ENCODE data around the gene ERVK3-1.
A peak's percentile ranks its signal among the peaks of the same experiment; 100 is the strongest.
"Not testable (repeated sequence)": the region's sequence is repeated elsewhere in the genome, so short reads cannot be mapped to it uniquely, and the experiment has no call there.

Gene ERVK3-1

DNA sequence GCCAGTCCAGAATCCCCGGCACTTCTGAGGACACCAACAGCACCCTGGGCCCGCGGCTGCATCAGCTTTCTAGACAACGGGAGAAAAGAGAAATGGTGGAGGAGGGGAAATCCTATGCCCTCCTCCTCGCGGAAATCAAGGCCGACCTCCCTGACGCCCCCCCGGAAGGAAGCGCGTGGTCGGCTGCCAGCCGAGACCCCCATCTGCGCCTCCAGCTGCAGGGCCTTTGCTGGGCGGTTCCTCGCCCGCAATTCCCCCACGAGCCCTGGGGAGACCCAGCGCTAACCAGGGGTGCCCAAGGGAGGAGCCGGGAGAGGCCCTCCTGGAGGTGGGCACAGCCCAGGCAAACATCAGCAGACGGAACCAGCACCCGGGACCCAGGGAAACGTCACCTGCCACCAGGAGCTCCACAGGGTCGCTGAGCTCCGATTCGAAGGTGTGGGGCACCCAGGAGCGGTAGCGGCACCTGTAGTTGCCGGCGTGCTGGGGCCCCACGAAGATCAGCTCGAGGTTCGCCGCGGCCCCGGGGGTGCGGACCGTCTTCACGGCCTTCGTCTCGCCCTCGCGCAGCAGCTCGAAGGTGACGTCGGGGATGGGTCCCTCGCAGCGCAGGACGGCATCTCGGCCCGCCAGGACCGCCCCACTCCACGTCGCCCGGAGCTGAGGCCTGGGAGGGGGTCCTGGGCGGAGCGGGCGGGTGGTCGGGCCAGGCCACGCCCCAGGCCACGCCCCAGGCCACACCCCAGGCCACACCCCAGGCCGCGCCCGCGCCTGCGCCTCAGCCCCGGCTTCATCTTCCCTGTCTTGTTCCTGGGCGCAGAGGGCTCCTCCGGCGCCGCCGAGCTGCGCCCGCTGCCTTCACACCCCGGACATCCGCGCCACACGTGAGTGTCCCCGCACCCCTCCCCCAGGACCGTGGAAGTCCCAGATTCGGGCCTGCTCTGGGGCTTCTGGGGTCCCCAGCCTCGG lies 42.1 kb downstream of the ERVK3-1 start:
- DNase-seq (ENCODE audit: low read depth): peak; percentile 79

DNA sequence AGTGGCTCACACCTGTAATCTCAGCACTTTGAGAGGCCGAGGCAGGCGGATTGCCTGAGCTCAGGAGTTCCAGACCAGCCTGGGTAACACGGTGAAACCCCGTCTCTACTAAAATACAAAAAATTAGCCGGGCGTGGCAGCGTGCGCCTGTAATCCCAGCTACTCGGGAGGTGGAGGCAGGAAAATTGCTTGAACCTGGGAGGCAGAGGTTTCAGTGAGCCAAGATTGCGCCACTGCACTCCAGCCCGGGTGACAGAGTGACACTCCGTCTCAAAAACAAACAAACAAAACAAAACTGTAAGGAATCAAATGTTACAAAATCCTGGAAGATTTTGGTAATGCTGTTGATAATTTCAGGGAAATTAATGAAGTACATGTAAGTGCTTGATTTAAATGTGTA lies 42.9 kb downstream of the ERVK3-1 start:
- not testable (repeated sequence) for DNase-seq (ENCODE audit: low read depth)

DNA sequence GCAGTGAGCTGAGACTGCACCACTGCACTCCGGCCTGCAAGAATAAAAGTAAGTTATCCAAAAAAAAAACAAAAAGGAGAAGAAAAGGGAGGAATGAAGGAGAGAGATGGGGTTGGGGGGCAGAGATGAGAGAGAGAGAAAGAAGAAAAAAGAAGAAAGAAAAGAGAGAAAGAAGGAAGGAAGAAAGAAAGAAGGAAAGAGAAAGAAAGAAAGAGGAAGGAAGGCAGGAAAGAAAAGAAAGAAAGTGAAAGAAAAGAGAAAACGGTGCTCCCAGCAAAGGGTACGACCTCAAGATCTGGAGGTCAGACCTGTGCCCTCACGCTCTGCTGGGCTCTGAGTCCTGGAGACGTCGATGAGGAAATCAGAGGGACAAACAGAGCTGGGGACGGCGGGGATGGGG lies 44.4 kb downstream of the ERVK3-1 start:
- no peak for DNase-seq (ENCODE audit: low read depth)

DNA sequence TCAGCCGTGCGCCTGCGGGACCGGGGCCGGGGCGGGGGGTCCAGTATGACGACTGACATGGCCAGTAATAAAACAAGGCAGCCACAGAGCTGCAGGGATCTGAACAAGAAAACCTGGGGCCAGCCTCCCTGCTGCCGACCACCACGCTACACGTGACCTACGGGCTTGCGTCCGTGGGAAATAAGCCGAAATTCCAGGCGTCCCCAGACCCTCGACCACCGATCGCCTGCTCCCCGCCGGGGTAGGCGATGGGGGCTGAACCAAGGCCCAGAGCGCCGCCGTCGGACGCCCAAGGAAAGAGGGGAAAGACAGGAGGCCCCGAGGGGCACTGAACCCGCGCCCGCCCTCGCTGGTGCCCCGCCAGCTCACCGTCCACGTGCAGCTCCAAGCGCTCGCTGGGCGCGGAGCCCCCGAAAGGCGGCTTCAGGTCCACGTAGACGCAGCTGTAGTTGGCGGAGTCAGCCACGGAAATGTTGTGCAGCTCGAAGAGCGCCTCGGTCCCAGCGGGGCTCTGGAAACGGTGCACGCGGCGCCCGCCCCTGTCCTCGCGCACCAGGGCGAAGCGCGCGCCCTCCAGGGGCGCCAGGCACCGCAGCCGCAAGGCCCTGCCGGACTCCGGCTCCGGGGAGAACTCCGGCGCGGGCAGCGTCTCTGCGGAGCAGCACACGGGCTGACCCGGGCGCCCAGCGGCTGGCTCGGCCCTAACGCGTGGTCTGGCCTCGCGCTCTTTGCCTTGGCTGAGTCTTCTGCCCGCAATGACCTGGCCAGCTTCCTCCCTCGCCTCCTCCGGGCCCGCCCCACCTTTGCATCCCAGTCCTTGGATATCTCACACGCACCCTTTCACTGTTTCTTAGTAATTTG lies 45.1 kb downstream of the ERVK3-1 start:
- no peak for DNase-seq (ENCODE audit: low read depth)

DNA sequence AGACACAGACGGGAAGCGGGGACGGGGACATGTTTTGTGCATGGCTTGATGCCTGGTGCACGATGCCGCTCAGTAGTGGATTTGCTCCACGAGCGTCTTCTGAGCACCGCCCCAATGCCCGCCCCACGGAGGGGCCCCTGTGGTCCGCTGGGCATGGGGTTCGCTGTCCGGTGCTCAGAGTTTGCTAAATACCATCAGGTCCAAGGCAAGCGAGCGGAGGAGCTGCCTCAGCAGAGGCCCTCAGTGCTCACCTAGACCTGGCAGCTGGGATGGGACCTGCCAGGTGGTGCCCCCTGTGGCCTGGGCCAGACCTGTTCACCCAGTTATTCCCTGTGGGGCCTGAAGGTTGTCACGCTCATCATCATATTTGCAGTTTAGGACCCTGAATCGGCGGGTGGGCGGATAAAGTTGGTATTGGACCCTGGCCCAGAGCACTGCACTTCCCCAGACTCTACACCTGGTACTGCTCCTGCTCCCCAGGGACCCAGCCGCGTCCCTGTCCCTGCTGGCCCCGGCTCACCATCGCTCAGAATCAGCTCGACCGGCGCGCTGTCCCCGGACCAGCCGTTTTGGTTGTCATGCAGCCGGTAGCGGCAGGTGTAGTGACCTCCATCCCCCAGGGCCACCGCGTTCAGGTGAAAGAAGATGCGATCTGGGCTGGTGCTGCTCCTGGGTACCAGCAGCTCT lies 45.8 kb downstream of the ERVK3-1 start:
- no peak for DNase-seq (ENCODE audit: low read depth)

DNA sequence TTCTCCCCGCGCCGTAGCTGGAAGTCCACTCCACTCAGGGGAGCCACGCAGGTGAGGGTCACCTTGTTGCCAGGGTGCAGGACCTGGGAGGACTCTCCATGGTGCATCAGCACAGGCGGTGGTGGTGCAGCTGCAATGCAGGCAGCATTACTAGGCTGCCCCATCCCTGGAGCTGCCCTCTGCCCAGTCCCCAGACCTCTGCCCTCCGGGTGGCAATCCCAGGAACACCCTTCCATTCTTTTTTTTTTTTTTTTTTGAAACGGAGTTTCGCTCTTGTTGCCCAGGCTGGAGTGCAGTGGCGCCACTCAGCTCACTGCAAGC lies 46.3 kb downstream of the ERVK3-1 start:
- no peak for DNase-seq (ENCODE audit: low read depth)

DNA sequence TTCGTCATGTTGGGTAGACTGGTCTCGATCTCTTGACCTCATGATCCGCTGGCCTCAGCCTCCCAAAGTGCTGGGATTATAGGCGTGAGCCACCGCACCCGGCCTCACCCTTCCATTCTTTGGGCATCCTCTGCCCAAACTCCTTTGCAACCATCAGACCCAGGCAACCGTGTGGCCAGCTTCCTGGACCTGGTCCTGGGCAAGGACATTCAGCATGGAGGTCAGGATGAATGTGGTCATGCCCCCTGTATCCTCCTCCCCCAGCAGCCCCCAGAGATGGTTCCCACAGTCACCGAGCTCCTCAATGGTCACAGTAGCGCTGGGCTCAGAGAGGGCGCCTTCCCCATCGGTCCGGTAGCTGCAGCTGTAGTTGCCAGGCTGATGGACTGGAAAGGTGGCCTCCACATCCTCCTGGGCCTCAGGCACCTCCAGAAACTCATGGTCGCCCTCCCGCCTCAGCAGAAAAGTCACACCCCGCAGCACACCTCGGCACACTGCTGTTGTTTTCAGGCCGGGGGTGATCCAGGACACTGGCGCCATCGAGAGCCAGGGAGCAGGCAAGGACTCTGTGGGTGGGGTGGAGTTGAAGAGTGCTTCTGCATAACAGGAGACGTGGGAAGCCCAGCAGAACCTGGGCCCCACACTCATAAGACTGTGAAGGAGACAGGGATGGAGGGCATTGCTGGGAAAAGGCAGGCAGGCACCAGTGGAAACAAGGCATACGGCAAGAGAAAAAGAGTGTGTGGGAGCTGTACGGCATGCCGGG lies 47.0 kb downstream of the ERVK3-1 start:
- no peak for DNase-seq (ENCODE audit: low read depth)

DNA sequence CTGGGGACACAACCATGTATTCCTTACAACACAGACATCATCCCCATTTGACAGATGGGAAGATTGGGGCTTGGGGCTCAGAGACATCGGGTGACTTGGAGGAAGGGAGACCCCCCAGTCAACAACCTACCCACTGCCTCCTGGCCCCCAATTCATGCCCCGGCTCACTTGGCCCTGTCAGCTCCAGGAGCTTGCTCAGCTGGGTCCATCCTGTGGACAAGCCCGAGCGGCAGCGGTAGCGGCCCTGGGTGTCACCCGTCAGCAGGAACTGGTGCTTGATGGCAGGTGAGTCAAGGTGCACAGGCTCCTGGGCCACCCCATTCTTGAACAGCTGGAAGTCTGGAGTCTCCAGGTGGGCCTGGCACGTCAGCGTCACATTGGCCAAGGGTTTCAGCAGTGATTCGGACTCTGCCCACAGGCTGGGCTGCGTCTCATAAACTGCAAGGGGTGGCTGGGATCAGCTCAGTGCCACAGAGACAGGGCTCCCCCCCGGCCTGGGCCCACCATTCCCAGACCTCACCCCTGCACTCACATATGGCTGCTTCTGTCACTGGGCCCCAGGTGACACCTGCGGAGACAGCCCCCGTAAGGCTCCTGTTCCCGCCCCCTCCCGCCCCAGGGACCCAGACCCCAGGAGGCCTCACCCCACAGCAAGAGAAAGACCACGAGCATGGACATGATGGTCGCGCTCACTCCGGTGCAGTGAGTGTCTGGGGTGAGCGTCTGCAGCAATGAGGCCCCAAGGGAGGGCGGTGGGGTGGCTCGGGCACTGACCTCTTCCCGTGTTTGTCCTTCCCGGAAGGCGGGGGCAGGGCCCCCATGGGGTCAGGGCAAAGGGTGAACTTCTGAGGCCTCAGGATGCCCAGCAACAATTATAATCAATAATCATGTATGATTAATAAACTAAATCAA lies 47.8 kb downstream of the ERVK3-1 start, which contains the start of gene A1BG:
Gene A1BG (minus strand): TSS at position 733 of the 912 bp plus-strand sequence. CDS start 55 bp downstream, at position 678.
- DNase-seq (ENCODE audit: low read depth): no peak

DNA sequence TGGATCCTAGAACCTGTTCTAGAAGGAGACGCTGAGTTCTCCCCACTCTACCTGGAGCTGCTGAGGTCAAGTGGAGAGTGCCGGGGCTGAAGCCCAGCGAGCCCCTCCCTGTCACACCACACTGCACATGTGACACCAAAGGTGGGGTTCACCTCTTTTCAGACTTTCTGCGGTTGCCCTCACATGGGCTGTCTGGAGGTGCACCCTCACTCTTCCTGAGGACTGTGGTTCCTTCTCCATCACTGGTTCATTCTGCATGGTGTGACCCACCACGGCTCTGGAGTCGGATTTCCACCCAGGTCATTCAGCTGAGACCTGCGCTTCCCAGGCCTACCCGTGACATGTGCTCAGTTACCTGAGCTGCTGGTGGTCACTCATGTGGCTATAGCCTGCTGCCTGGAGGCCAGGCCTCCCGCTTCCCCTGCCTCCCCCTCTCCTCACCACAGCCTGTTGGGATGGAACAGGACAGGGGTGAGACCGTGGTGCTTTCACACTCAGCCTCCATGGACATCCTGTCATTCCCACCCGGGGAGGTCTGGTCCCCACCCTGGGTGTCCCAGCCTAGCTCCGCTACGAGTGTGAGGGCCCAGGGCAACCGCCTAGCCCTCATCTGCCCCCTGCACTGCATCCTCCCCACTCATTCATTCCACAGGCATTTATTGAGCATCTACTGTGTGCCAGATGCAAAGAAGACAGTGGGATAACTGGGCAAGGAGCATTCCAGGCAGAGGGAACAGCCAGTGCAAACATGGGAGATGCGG lies 48.7 kb downstream of the ERVK3-1 start:
- DNase-seq (ENCODE audit: low read depth): no peak

DNA sequence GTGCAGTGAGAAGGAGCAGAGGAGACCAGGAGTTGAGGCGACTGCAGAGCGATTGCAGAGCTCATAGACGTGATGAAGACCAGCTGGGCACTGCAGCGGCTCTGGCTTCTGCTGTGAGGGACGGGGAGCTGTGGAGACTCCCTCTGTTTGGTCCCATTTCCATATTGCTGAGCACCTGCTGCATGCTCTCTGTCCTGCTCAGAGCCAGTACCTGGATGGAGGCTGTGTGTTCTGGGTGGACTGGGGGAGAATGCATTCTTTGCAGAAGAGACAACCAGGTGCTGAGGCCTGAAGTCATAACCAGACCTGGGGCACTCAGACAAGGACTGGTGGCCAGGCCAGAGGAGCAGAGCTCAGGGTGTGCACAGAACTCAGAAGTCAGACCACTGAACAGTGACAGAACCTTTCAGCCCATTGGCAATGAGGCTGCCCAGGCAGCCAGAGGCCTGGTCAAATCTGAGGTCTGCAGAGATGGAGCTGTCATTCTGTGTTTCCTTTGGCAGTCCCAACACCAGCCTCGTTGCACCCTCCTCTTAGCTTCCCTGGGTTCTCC lies 49.4 kb downstream of the ERVK3-1 start:
- DNase-seq (ENCODE audit: low read depth): no peak

DNA sequence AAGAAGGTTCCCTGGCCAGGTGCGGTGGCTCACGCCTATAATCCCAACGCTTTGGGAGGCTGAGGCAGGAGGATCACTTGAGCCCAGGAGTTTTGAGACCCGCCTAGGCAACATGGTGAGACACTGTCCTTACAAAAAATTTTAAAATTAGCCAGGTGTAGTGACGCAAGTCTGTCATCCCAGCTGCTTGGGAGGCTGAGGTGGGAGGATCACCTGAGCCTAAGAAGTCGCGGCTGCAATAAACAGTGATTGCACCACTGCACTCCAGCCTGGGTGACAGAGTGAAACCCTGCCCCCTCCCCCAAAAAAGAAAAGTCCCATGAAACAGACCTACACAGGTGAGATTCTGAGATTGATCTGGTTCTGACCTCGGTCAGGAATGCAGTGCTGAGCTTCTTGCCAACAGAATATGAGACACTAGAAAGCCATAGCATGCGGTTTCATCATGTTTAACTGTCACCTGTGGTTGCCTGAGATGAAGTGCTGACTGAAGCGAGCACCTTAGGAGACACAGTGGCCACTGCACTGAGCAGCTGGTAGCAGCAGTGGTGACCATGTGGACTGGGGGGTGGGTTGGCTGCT lies 50.1 kb downstream of the ERVK3-1 start:
- DNase-seq (ENCODE audit: low read depth): no peak

DNA sequence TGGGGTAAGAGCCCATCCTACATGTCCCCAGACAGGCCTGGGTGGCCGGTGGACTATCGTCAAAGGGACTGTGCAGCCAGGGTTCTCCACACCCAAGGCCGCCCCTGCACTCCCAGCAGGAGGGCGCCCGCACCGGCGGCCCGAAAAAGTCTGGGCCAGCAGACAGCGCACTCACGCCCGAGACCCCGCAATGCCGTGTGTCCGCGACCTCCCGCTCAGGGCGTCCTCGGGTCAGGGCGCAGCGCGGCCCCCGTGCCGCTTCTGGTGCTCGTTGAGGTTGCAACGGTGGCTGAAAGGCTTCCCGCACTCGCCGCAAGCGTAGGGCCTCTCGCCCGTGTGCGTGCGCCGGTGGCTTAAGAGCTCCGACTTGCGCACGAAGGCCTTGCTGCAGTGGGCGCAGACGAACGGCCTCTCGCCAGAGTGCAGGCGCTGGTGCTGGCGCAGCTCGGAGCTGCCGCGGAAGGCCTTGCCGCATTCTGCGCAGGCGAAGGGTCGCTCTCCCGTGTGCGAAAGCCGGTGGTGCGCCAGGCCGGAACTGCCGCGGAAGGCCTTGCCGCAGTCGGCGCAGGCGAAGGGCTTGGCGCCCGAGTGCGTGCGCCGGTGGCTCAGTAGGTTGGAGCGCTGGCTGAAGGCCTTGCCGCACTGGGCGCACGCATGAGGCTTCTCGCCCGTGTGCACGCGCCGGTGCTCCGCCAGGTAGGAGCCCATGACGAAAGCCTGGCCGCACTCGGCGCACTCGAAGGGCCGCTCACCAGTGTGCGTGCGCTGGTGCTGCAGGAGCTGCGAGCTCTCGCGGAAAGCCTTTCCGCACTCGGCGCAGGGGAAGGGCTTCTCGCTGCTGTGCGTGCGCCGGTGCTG lies 51.0 kb downstream of the ERVK3-1 start:
- peak; percentile 43 for DNase-seq (ENCODE audit: low read depth)

DNA sequence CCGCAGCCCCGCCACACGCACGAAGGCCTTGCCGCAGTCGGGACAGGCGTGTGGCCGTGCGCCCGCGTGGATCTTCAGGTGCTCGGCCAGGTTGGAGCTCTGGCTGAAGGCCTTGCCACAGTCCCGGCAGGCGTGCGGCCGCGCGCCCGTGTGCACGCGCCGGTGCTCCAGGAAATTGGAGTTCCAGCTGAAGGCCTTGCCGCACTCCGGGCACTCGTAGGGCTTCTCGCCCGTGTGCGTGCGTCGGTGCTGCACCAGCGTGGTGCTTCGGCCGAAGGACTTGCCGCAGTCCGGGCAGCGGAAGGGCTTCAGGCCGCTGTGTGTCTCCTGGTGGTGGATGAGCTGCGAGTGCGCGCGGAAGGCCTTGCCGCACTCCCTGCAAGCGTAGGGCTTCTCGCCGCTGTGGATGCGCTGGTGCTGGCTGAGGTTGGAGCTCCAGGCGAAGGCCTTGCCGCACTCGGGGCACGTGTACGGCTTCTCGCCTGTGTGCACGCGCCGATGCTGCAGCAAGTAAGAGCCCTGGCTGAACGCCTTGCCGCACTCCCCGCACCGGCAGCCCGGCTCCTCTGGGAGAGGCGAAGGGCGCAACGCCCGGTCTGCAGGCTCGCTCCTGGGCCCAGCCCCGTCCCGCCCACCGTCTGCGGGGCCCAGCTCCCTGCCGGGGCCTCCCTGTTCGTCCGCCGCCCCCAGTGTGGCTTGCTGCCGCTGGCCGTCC lies 51.7 kb downstream of the ERVK3-1 start:
- peak; percentile 34 for DNase-seq (ENCODE audit: low read depth)

DNA sequence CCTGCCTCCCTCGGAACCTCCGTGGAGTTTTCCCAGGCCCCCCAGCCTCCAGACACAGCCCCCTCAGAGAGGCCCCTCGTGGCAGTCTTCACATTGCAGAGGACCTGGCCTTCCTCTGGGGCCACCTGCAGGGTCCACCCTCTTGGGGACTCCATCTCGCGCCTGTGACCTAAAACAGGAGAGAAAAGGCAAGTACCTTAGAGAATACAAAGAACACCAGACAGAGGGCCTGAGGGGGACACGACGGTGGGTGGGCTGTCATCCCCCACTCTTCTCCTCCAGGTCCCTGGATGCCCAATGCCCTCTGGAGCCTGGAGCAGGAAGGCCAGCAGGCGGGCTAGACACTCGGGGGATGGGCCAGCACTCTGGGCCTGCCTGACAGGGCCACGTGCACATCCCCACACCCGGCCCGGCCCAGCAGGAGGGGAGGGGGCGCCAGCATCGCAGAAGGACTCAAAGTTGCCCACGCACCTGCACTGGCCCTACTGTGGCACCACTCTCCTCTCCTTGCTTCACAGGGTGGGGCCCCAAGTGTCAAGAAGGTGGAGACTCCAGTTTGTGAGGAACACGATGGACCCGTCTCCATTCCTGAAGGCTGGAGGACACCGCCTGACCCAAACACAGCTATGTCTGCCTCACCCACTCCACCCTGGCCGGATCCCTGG lies 52.4 kb downstream of the ERVK3-1 start:
- no peak for DNase-seq (ENCODE audit: low read depth)

DNA sequence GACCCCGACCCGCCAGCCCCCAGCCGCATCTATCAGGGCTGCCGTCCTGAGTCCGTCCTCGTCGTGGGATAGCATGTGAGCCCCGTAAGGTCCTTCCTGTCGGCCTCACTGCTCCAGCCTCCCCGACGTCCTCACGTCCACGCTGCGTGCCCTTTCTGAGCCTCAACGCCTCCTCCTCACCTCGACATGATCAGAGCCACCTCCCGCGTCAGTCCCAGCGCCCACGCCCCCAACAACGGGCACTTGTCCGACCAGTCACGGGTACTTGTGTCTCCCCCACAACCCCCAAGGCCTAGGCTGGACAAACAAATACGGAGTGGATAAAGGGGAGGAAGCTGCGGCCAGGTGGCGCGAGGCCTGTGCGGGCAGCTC lies 56.7 kb downstream of the ERVK3-1 start:
- DNase-seq (ENCODE audit: low read depth): peak; percentile 54

DNA sequence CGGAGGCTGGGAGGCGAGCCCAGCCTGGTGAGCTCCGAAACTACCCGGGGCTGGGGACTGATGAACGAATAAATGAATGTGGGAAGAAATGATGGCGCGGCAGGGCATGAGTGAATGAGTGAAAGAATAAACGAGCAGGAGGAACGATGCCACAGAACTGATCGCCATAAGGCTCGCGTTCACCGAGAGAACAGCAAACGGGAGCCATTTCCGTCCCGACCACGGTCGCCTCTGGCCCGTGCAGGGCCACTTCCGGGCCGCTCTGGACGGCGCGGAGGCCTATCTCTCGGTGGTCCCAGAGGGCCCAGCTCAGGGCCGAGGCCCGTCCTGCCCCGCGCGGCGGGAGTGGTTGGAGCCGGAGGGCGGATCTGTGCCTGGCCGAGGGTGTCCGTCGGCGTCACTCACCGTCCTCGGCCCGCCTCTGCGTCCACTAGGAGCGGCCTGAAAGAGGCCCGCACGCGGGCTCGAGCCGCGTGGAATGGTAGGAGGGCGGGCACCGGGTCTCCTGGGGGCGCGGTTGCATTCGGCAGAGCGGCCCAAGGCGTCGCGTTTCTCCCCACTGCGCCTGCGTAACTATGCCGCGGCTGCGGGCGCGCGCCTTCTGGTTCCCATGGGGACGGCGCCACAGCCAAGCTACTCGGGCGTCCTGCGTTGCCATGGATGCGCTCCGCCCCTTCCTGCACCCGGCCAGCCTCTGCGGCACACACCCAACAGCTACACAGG lies 57.3 kb downstream of the ERVK3-1 start, which contains the start of gene ZNF497:
Gene ZNF497 (minus strand): TSS at position 480 of the 723 bp plus-strand sequence. CDS start 5,116 bp downstream, outside the sequence.
- peak; percentile 96 for DNase-seq (ENCODE audit: low read depth)
